H1 (cell line): ENCODE measurements around the gene ANK3. TPM values are rescaled to one million over a fixed set of nuclear protein-coding genes. Genes with fewer than 3 reads are reported as not detected.

Source experiments
- CHD2 ChIP-seq: IDR thresholded peaks from 2 replicates; pipeline ENCODE4 v1.6.1; 2012; ENCODE audit warnings: low read length, improper control_type of control experiment
- CHD7 ChIP-seq: fragments of 300-600 bp; sonication (generic); IDR thresholded peaks from 2 replicates; pipeline ENCODE4 v1.7.1; 2012; ENCODE audit warnings: low read length, moderate library complexity, mild to moderate bottlenecking, inconsistent platforms; ENCODE audit not compliant: insufficient replicate concordance
- EGR1 ChIP-seq: IDR thresholded peaks from 2 replicates; pipeline ENCODE4 v1.6.1; 2011; ENCODE audit warnings: low read depth, low read length, borderline replicate concordance
- PHF8 ChIP-seq: fragments of 200-600 bp; sonication (generic); conservative IDR thresholded peaks from 2 replicates; pipeline ENCODE4 v1.7.1; 2012; ENCODE audit warnings: low read depth, mild to moderate bottlenecking, inconsistent platforms, low read length, moderate library complexity
- RFX5 ChIP-seq: IDR thresholded peaks from 2 replicates; pipeline ENCODE4 v1.6.1; 2011; ENCODE audit warnings: low read depth, low read length, improper control_type of control experiment, borderline replicate concordance
- polyA plus RNA-seq, 7 experiments: library from polyadenylated mRNA; depleted of rRNA in 3 of 7; stranded (reverse) in 5 of 7; unstranded in 2 of 7; fragments of >200 nt in 5 of 7; fragments of 200-250 nt in 2 of 7; gene quantifications; 1 replicate in 5 of 7; 2 replicates in 1 of 7; 4 replicates in 1 of 7; pipeline versions ENCODE4 v1.2.1 to v1.2.3, GENCODE V29; 2011 to 2013; ENCODE audit warnings: missing spikeins in 2 of 7, mixed read lengths in 2 of 7
- total RNA-seq: library from RNA; stranded (reverse); fragmentation: NEBNext Ultra II Directional; extraction: Animal tissue kit (Norgen Biotek cat#: 25700); gene quantifications from 2 replicates; pipeline ENCODE4 v1.2.1, GENCODE V29; 2021

The ANK3 gene
- total and polyA plus RNA-seq, 2 of the 8 experiments (the other 6 are each of a cell fraction or from before 2014, with no cell fraction given), result 18.1 to 67.9 TPM

GRCh38 chr10:60384708-60385398 is 4.8 kb downstream of the ANK3 start (continued):
- no peak for TF ChIP-seq CHD7
- no peak for TF ChIP-seq CHD2
- TF ChIP-seq PHF8, result no peak
- TF ChIP-seq EGR1, result no peak
- no peak for TF ChIP-seq RFX5
